ENCODE results near the gene RFTN1.

The RFTN1 gene

GRCh38 chr3:16466822-16467221, 46.7 kb downstream of the RFTN1 start:
- DNase-seq (ENCODE audit: low read depth), result no peak

GRCh38 chr3:16464511-16465148, 48.9 kb downstream of the RFTN1 start:
- DNase-seq (ENCODE audit: low read depth), result no peak

DNA sequence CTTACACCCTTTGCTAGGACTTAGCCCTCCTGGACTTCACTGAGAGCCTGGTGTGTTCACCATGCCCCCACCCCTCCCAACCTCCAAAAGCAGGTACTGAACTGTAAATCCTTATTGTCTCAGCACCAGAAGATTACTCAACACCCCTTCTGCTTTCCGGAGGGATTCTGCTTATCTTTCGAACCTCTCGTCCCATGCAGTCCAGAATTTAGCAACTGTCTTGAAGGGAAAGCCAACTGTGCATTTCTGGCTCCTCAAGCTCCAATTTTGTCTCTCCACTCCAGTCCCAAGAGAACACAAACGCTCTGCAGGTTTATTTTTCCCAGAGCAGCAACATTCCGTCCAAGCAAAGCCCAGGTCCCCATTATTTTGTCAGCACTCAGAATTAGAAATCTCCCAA, 49.6 kb downstream of the RFTN1 start:
- no peak for DNase-seq (ENCODE audit: low read depth)

DNA sequence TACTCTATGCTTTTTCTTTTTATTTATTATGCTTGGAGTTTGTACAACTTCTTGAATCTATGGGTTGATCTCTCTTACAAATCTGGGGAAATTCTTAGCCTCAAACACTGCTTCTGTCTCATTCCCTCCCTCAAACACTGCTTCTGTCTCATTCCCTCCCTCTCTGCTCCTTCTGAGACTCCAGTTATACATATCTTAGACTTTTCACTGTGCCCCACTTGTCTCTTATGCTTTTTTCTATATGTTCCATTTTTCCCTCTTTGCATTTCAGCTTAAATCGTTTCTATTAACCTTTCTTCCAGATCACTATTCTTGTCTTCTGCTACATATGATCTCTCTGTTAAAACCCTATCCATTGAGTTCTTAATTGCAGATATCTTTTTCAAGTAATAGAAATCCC, 50.4 kb downstream of the RFTN1 start:
- DNase-seq (ENCODE audit: low read depth), result no peak

DNA sequence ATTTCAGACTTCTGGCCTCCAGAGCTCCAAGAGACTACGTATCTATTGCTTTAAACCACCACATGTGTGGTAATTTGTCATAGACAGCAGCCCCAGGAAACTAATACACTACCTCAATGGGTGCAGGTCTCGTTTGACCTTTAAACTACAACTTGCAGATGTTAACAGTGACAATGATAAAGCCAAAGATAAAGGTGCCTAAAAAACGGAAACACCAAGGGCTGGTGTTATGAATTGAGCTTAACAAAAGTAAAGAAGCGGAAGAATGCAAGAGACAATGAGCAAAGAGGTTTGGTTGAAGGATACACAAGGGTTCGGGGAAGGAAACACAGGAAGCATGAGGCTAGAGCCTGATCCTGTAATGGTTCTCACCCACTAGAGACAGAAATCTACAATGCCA, 50.8 kb downstream of the RFTN1 start:
- no peak for DNase-seq (ENCODE audit: low read depth)

- DNase-seq (ENCODE audit: low read depth), result no peak
Observed at GRCh38 chr3:16461463-16462245, 51.8 kb downstream of the RFTN1 start.

DNA sequence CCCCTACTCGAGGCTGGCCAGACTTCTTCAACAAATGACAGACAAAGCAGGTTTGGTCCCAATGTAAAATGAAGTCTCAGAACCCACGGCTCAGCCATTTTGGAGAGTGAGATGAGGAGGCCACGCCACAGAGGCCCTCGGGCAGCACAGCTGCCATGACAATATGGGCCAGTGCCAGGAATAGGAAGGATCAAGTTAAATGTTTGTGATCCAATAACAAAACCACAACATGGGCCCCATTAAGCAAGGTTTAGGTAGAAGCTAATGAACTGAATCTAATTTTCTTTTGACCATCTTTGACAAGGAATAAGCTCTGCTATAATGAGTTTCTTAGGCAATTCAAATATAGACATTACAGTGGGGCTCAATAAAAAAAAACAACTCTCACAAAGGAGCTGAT, 52.6 kb downstream of the RFTN1 start:
- DNase-seq (ENCODE audit: low read depth), result no peak

DNA sequence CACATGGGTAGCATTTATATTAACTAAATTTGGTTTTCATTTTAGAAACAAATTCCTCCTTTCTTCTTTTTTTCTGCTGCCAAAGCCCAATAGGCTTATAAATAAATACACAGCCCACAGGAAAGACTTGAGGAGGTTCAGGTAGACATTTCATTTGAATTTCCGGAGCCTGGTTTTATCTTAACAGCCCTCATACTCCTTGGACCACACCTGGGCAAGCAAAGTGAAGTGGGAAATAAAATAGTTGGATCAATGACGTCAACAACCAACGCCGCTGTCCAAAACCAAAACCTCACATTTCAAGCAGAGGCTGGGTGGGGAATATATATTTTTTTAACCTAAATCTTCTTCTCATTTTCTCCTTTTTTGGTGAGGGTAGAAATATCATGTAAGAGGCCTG, 53.2 kb downstream of the RFTN1 start:
- DNase-seq (ENCODE audit: low read depth), result no peak

DNA sequence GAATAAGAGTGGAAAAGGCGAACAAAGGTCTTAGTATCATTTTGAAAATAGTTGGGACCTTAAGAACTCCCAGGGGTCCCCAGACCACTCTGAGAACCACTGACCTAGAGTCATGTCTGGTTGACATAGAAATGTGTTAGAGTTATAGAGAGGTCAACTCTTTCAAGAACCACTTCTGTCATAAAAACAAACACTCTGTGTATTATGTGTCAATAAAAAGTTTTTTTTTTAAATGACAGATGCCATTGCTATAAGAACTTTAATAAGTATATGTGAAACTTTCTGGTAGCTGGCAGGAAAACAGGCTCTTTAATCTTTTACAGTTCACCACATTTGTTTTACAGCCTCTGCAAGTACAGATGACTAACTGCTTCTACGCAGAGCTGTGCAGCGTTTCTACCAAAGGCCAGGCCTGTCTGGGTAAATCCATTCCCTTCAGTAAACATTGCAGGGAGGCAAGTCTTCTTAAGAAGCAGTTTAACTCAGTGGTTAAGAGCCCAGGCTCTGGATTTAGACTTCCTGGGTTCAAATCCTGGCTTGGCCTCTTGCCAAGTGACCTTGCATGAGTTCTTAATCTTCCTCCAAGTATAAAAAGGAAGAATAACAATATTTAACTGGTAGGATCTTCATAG, 56.6 kb downstream of the RFTN1 start:
- no peak for DNase-seq (ENCODE audit: low read depth)

DNA sequence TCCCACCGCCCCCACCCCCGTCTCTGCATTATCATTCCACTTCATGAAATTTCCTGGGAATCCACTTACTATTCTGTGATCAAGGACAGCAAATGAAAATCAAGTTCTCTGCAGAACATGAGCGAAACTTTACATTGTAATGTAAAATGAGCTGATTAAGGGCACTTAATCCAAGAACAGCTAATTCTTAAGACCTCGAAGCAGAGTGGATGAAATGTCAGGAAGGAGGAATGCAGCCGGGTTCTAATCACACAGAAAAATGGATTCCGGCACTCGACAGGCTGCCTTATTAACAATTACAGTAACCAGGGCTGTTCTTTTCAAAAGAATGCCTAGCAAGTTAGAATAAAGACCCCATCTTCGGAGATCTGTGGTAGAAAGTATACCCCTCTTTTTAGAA, 57.5 kb downstream of the RFTN1 start:
- no peak for DNase-seq (ENCODE audit: low read depth)

GRCh38 chr3:16455001-16455400, 58.5 kb downstream of the RFTN1 start:
- DNase-seq (ENCODE audit: low read depth), result no peak

GRCh38 chr3:16452261-16452660, 61.2 kb downstream of the RFTN1 start:
- no peak for DNase-seq (ENCODE audit: low read depth)

DNA sequence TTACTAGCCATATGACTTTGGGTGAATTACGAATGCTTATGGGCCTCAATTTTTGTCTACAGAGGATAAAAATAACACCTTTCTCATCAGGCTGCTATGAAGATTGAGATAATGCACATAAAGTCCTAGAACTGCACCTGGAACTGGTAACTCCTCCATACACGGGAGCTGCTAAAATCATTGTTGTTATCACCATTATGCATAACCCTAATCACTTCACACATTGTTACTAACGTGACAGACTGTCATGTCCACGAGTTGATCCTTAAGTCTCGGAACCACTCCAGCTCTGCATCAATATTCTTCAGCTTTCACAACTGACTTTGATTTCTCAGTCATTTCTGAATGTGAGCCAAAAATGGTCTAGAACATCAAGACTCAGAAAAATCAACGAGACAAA, 64.1 kb downstream of the RFTN1 start:
- DNase-seq (ENCODE audit: low read depth), result no peak

GRCh38 chr3:16448639-16449070, 64.8 kb downstream of the RFTN1 start:
- DNase-seq (ENCODE audit: low read depth), result peak; percentile 91

DNA sequence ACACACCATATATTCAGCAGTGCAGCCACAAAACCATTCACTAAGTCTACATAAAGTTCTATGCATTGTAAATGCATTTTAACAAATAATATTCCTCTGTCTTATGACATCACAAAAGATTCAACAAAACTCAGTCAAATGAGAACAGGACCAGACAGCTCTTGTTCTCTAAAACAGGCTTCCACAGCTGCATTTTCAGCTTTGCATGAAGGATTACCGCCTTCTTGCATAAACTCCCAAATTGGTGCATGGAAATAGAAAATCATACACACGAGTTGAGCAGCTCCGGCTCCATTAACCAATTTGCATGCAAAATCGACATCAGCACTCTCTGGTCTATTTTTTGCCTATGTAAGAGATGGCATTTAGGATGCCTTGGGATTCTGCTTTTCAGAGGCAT, 66.4 kb downstream of the RFTN1 start:
- DNase-seq (ENCODE audit: low read depth), result no peak

- no peak for DNase-seq (ENCODE audit: low read depth)
Observed at GRCh38 chr3:16444344-16444743, 69.2 kb downstream of the RFTN1 start.

GRCh38 chr3:16442730-16443129, 70.8 kb downstream of the RFTN1 start:
- no peak for DNase-seq (ENCODE audit: low read depth)

GRCh38 chr3:16441371-16441875, 72.1 kb downstream of the RFTN1 start:
- DNase-seq (ENCODE audit: low read depth), result peak; percentile 44

DNA sequence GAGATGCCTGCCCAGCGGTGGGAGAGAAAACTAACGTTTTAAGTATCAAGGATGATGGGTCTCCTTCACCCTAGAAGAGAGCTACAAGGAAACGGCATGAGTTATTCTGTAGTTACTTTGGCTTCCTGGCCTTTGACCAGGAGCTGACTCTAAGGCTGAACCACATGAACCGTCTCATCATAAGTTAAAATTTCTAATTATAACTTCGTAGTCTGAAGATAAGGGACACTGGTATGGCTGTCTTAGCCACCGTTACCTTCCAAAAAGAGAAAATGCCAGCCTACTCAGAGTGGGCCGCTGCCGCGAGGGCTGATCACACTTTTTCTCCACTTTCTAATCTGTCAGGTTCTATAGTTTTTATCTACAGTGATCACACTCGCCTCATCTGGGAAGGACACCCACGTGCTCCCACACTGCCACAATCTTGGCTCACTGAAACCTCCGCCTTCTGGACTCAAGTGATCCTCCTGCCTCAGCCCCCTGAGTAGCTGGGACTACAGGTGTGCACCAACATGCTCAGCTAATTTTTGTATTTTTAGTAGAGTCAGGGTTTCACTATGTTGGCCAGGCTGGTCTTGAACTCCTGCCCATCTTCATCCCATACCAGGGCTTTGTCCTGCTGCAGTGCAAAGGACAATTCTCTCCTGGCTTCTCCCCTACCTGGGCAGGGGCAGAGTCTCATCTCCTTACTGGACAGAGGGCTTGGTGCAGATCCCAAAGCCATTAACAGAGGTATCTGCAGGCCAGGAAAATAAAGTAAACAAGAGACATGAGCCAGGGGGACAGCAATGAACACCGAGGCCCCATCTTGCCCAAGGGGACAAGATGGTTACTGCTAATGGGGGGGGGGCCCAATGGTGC, 73.4 kb downstream of the RFTN1 start:
- no peak for DNase-seq (ENCODE audit: low read depth)

GRCh38 chr3:16439163-16439847, 74.2 kb downstream of the RFTN1 start:
- DNase-seq (ENCODE audit: low read depth), result no peak

DNA sequence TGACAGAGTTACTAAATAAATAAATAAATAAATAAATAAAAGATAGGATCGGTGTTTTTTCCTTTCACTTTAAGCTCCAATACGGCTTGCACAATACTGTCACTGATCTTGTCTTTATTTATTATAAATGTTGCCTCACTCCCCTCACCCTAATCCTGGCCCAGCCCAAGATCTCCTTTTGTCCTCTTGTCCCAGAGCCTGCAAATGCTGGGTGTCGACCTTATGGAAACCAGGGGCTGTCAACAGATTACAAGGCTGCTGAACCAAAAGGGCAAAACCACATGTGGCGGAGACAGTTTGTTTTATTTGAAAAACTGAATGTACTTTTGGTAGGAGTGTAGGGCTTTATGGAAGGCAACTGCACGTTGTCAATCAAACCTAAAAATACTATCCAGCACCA, 75.9 kb downstream of the RFTN1 start:
- DNase-seq (ENCODE audit: low read depth), result no peak

Data from GM04504 (cell line).